ENCODE data around the gene SYAP1.

DNA sequence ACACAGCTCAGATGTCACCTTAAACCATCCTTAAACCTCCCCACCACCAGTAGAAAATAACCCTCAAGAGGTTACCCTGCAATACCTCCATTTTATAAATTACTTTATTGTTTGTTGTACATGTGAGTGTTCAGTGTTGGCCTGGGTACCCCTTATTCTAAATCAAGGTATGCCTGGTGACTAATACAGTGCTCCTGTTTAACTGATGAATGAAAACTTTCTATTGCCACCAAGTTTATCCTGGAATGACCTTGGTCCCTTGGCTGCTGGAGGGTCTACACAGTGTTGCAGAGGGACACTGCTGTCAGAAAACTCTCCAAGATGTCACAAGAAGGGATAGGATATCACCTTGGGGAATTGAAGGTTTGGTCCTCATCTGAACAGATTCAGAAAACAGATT is 59.6 kb downstream of the SYAP1 start:
- TF ChIP-seq, protein P1, sequence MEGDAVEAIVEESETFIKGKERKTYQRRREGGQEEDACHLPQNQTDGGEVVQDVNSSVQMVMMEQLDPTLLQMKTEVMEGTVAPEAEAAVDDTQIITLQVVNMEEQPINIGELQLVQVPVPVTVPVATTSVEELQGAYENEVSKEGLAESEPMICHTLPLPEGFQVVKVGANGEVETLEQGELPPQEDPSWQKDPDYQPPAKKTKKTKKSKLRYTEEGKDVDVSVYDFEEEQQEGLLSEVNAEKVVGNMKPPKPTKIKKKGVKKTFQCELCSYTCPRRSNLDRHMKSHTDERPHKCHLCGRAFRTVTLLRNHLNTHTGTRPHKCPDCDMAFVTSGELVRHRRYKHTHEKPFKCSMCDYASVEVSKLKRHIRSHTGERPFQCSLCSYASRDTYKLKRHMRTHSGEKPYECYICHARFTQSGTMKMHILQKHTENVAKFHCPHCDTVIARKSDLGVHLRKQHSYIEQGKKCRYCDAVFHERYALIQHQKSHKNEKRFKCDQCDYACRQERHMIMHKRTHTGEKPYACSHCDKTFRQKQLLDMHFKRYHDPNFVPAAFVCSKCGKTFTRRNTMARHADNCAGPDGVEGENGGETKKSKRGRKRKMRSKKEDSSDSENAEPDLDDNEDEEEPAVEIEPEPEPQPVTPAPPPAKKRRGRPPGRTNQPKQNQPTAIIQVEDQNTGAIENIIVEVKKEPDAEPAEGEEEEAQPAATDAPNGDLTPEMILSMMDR (IDR thresholded peaks at IDR 0.05): no peak
- TF ChIP-seq POLR2A (IDR thresholded peaks at IDR 0.05): no peak

Measured in uterus (tissue), 2 donors.